HG03457 (cell line): ENCODE measurements around the gene POLR2E.
A peak's percentile ranks its signal among the peaks of the same experiment; 100 is the strongest.
"Not testable (repeated sequence)": the region's sequence is repeated elsewhere in the genome, so short reads cannot be mapped to it uniquely, and the experiment has no call there.

ENCODE experiments used
- ATAC-seq: cut with Tn5 transposase; IDR thresholded peaks from one replicate; pipeline ENCODE4 v1.9.1; 2021; ENCODE audit warnings: moderate number of reproducible peaks; ENCODE audit not compliant: unreplicated experiment

The POLR2E gene

GRCh38 chr19:1094978-1095701 is at the start of gene POLR2E:
TSS of gene POLR2E (minus strand) at chr19:1095375. CDS start at chr19:1095315, 60 bp downstream.
- peak; percentile 66 for ATAC-seq

DNA sequence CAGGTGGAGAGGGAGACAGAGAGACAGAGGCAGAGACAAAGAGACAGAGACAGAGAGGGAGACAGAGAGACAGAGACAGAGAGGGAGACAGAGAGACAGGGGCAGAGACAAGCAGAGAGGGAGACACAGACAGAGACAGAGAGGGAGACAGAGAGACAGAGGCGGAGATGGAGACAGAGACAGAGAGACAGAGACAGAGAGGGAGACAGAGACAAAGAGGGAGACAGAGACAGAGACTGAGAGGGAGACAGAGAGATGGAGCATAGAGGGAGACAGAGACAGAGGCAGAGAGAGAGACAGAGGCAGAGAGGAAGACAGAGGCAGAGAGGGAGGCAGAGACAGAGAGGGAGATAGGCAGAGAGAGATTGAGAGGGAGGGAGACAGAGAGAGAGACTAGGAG is 49.6 kb upstream of the POLR2E start:
- ATAC-seq = no peak

DNA sequence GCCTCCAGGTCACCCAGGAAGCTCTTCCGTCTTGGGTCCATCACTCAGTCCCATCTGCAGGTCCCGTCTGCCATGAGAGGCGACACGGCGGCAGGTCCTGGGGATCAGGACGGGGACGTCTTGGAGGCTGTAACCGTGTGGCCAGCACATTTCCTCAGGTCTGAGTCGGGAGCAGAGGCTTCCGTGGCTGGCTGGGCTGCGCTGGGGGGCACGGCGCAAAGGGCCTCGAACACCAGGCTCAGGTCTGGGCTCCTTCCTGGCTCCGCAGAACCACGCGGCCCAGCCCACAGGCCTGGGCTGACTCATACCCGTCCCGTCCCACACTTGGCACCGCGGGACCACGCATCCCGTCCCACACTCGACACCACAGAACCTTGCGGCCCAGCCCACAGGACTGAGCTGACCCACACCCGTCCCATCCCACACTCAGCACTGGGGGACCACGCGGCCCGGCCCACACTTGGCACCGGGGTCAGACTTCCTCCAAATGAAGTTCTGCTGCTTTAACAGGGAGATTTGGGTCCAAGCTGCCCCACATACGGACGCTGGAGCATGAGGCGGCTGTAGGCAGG is 48.7 kb upstream of the POLR2E start:
- no peak for ATAC-seq

DNA sequence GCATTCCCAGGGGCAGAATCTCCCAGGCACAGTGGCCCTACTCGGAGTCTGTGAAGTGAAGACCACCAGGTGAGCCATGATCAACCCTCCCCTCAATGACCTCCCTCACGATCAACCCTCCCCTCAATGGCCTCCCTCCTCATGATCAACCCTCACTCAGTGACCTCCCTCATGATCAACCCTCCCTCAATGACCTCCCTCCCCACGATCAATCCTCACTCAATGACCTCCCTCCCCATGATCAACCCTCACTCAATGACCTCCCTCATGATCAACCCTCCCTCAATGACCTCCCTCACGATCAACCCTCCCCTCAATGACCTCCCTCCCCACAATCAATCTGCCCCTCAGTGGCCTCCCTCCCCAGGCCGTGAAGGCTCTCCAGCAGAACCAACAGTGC is 46.8 kb upstream of the POLR2E start:
- ATAC-seq = no peak

DNA sequence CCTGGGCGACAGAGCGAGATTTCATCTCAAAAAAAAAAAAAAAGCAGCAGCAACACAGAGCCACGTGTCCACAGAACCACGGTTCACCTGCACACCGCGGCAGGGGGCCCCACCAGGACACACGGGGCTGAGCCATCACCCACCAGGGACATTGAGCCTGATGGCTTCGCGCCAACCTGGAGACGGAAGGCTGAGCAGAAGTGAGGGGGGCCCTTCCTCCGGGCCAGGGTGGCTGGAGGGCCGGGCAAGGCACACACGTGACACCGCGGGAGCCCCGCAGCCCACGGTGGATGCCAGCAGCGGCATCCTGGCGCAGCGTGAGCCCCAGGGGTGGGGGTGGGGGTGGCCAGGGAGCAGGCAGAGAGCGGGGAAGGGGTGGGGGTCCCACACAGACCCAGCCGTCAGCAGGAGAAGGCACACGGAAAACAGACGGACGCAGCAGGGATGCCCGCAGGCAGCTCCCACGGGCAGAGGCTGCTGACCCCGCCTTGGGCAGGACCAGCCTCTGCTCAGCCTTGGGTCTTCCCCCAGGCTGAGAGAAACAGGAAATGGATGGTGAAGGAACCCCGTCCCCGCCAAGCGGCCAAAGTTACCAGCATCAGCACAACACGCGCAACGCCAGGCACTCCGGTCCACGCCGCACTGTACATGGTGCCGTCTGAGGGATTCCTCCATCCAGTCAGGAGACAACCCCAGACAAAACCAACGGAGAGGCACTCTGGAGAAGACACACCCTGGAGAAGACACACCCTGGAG is 45.3 kb upstream of the POLR2E start:
- no peak for ATAC-seq

DNA sequence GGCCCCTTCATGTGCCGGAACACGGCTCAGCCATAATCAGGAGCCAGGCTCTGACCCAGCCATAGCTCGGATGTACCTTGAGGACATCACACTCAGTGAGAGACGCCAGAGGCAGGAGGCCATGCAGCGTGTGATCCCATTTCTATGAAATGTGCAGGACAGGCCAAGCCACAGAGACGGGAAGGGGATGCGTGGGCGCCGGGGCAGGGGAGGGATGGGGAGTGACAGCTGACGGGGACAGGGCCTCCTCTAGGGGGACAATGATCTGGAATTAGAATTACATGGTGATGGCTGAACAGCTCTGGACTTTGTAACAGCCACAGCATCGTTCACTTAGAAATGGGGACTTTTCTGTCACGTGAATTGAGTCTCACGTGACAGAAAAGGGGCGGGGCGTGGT is 44.0 kb upstream of the POLR2E start:
- no peak for ATAC-seq

GRCh38 chr19:1138121-1138520 is 42.9 kb upstream of the POLR2E start:
- no peak for ATAC-seq

DNA sequence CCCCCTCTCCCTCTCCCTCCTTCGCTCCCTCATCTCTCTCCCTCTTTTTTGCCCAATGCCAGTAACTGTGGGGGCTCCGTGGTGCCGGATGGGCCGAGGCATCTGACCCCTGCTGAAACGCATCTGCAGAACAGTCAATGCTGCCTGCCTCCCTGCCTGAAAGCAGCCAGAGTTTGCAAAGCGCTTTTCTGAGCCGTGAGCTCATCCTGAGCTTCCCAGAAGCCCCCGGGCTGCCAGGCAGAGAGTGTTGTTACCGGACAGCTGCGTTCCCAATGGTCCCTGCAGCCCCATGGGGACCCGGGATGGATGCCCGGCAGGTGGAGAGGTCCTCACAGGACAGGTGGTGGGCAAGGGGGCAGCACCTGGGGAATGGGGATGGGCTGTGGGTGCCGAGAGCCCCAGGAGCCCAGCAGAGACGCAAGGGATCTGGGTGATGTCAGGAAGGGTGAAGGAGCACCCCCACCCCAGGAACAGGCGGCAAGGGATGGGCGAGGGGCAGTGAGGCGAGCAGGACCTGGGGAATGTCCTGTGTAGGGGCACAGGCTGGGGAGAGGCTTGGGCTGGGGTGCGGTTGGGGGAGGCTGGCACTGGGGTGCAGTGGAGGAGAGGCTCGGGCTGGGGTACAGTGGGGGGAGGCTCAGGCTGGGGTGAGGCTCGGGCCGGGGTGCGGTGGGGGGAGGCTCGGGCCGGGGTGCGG is 41.6 kb upstream of the POLR2E start:
- ATAC-seq = no peak

GRCh38 chr19:1136201-1136600 is 41.0 kb upstream of the POLR2E start:
- ATAC-seq = no peak

DNA sequence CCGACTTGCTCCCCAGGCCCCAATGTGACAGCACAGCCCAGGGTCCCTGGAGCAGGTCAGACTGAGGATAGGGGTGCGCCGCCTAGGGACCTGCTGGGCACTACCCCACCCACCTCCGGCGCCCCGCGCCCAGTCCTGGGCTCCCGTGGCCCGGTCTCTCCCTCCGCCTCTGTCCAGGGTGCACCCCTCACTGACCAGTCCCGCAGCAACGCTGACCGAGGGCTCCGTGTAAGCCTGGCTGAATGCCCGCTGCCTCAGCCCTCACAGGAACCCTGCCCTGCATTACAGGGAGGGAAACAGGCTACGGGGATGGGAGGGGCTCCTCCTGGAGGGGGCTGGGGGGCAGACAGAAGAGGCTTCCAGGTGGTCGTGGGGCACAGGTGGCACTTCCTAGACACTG is 40.3 kb upstream of the POLR2E start:
- no peak for ATAC-seq

DNA sequence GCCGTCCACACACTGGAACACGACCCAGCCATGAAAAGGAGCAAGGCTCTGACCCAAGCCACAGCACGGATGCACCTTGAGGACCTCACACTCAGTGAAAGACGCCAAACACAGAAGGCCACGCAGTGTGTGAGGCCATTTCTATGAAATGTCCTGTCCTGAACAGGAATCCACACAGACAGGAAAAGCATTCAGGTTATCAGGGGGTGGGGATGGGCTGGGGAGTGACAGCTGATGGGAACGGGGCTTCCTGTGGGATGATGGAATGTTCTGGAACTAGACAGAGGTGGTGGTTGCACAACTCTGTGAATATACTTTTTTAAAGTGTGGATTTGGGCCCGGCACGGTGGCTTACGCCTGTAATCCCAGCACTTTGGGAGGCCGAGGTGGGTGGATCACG is 39.3 kb upstream of the POLR2E start:
- ATAC-seq = no peak

- no peak for ATAC-seq
Measured at GRCh38 chr19:1133471-1133929, 38.3 kb upstream of the POLR2E start.

DNA sequence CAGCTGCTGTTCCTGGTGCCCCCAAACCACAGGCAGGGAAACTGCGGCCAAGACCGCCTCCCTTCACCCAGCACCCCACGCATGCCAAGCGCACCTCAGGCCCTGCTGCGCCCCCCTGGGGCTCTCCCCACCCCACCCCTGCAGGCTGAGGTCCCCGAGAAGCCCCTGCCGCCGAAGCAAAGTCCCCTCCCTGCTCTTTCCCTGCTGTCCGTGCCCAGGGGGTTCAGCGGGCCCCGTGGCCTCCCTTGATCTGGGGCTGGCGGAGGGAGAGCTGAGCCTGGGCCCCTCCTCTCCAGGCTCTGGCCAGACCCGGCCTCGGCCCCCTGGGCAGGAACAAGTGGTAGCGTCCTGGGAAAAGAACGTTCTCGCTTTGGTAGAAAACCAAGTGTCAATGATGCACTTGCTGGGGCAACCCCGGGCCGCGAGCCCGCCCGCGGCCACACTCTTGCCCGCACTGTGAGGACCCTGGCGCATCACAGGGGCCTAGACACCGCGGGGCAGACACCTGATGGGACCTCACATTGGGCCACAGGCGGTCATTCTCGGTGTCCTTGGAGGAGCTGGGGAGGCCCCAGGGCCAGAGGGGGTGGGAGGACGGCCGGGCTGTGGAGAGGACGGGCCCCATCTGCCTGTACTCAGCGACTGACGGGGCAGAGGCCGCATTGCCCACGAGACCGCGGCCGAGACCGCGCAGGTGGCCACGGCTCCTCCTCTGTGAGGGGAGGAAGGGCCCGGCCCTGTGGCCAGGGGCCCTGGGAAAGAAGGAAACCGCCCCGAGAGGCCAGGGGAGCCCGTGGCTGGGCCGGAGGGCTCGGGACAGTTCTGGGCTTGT is 37.6 kb upstream of the POLR2E start:
- no peak for ATAC-seq

GRCh38 chr19:1131718-1132551 is 36.8 kb upstream of the POLR2E start:
- ATAC-seq = no peak

DNA sequence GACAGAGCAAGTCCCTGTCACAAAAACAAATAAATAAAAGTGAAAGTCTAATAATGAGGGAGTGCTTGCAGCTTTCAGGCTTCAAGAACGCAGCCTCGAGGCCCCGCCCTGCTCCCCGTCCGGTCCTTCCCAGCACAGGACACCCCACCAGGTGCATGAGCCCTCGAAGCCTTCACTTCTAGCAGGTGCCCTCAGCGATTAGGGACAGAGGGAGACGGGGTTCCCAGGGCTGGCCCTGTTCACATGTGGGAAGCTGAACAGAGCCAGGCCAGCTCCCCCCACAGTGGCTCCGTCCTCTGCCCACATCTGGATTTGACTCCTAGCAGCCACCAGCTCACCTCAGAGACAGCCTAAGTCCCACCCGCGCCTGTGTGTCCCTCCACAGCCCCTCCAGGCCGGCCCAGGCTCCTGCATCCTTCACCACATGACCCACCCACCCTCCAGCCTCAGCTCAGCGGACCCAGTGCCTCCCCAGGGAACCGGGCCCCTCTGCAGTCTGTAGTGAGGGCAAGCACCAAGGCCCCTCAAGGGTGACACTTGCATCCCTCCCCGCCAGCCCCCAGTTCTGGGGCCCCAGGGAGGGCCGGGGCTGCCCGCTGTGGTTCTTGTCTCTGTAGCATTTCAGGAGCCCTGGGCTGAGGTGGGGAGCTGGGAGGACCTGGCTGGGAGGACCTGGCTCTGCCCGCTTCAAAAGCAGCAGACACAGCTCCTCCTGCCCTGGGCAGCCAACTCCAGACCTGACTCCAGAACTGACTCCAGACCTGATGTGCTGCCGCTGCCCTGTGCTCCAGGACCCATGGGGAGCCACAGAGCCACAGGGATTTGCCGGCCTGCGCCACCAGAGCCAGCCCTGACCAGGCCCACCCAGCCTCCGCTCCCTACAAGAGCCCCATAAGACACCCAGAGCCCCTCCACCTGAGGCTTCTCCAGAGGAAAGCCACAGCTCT is 35.9 kb upstream of the POLR2E start:
- no peak for ATAC-seq

DNA sequence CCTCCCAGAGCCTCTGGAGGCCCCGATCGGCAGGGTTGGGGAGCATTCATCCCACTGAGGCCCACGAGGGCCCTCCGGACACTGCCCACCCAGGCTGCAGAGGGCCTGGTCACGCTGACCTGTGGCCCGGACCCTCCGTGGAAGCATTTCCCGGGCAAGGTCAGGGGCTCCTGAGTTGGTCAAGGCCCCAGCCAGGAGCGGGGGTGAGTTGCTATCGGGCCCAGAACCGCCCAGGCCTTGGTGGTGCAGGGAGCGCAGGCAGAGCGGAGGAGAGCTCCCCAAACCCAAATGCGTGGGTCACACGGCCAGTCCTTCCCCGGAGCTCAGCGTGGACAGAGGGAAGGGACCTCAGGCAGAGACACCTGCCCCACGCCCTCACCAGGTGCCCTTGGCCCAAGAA is 34.4 kb upstream of the POLR2E start:
- ATAC-seq = no peak

DNA sequence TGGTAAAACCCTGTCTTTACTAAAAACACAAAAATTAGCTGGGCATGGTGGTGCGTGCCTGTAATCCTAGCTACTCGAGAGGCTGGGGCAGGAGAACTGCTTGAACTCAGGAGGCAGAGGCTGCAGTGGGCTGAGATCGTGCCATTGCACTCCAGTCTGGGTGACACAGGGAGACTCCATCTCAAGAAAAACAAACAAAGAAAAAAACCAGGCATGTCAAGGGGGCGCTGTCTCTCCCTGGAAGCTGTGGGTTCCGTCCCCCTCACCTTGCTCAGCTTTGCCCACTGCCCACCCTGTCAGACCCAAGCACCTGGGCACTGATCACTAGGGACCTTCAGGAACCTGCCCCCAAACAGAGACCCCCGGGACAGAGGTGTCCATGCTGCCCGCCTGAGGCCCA is 33.9 kb upstream of the POLR2E start:
- ATAC-seq = not testable (repeated sequence)

DNA sequence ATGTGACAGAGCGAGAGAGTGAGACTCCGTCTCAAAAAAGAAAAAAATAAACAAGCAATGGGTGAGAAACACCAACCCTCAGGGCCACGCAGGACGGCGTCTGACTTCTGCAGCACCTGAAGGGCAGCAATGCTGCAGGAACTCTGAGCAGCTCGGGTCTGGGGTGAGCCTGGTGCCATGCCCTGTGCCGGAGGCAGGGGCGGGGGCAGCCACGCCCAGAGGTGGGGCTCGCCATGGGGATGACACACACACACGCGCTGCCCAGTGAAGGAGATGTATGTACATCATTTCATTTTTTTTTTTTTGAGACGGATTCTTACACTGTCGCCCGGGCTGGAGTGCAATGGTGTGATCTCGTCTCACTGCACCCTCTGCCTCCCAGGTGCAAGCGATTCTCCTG is 32.9 kb upstream of the POLR2E start:
- no peak for ATAC-seq
